WTC11 (cell line): ENCODE measurements around the gene NGB. TPM values are rescaled to one million over a fixed set of nuclear protein-coding genes. Genes with fewer than 3 reads are reported as not detected.

Experiments used
- ATAC-seq: fragments of 200-7000 bp; cut with Tn5 transposase; 2 replicates; pipeline ENCODE4 v1.10.0; 2021; ENCODE audit warnings: mild to moderate bottlenecking, moderate library complexity
- CTCF ChIA-PET: fragments of 300-600 bp; sonication (Branson Sonifier 250); formaldehyde crosslinking; loops from one replicate; lab custom pipeline; 2021; ENCODE audit warnings: antibody characterized with exemption; lab: Charles Lee
- POLR2A ChIA-PET: fragments of 350-600 bp; sonication (Branson Sonifier 250); formaldehyde crosslinking; loops from one replicate; lab custom pipeline; 2021; ENCODE audit warnings: antibody characterized with exemption; lab: Charles Lee
- DNase-seq: peaks from one replicate; pipeline ENCODE4 v3.0.0; 2021; ENCODE audit warnings: low spot score
- H3K27ac Mint-ChIP-seq: 2 replicates; pipeline ENCODE4 v1.8.0; 2021; ENCODE audit warnings: mixed read lengths
- H3K27me3 Mint-ChIP-seq: 2 replicates; pipeline ENCODE4 v1.8.0; 2021; ENCODE audit warnings: low read depth, mild to moderate bottlenecking, moderate library complexity, mixed read lengths
- H3K36me3 Mint-ChIP-seq: 2 replicates; pipeline ENCODE4 v1.8.0; 2021; ENCODE audit warnings: mixed read lengths
- H3K4me1 Mint-ChIP-seq: 2 replicates; pipeline ENCODE4 v1.8.0; 2022; ENCODE audit warnings: mixed read lengths
- H3K4me3 Mint-ChIP-seq: 2 replicates; pipeline ENCODE4 v1.8.0; 2021; ENCODE audit warnings: mild to moderate bottlenecking, moderate library complexity, mixed read lengths
- H3K9me3 Mint-ChIP-seq: 2 replicates; pipeline ENCODE4 v1.8.0; 2021; ENCODE audit warnings: mixed read lengths
- AFF4 ChIP-seq: sonication (generic); formaldehyde crosslinking; IDR thresholded peaks from 2 replicates; pipeline ENCODE4 v1.8.1; 2023; ENCODE audit warnings: mild to moderate bottlenecking, missing genetic modification reagents, borderline replicate concordance
- ATF1 ChIP-seq: sonication (generic); formaldehyde crosslinking; IDR thresholded peaks from 2 replicates; pipeline ENCODE4 v1.8.1; 2023; ENCODE audit warnings: mild to moderate bottlenecking, moderate library complexity, missing genetic modification reagents
- CBFB ChIP-seq: sonication (generic); formaldehyde crosslinking; IDR thresholded peaks from 2 replicates; pipeline ENCODE4 v1.8.1; 2022; ENCODE audit warnings: mild to moderate bottlenecking, low read depth, missing genetic modification reagents
- ELF4 ChIP-seq: sonication (generic); formaldehyde crosslinking; IDR thresholded peaks from 2 replicates; pipeline ENCODE4 v1.8.1; 2022; ENCODE audit warnings: low read depth, mild to moderate bottlenecking, moderate library complexity, missing genetic modification reagents
- ESRRA ChIP-seq: sonication (generic); formaldehyde crosslinking; IDR thresholded peaks from 2 replicates; pipeline ENCODE4 v1.8.1; 2022; ENCODE audit warnings: mild to moderate bottlenecking, missing genetic modification reagents, borderline replicate concordance
- FOXK1 ChIP-seq: sonication (generic); formaldehyde crosslinking; IDR thresholded peaks from 2 replicates; pipeline ENCODE4 v1.8.0; 2022; ENCODE audit warnings: mild to moderate bottlenecking, moderate library complexity, missing genetic modification reagents
- HMGA2 ChIP-seq: fragments of 250-450 bp; sonication (Bioruptor Pico); IDR thresholded peaks from 2 replicates; pipeline ENCODE4 v1.4.0; 2021; ENCODE audit warnings: mild to moderate bottlenecking, moderate library complexity
- MXD4 ChIP-seq: fragments of 250-450 bp; sonication (Bioruptor Pico); IDR thresholded peaks from 2 replicates; pipeline ENCODE4 v1.8.0; 2021; ENCODE audit warnings: mild to moderate bottlenecking, moderate library complexity, borderline replicate concordance
- MYBL2 ChIP-seq: sonication (generic); formaldehyde crosslinking; IDR thresholded peaks from 2 replicates; pipeline ENCODE4 v1.8.1; 2023; ENCODE audit warnings: mild to moderate bottlenecking, moderate library complexity, missing genetic modification reagents
- NFYB ChIP-seq: sonication (generic); formaldehyde crosslinking; conservative IDR thresholded peaks from 2 replicates; pipeline ENCODE4 v1.8.0; 2022; ENCODE audit warnings: low read depth, missing genetic modification reagents
- PRRX2 ChIP-seq: fragments of 250-450 bp; sonication (Bioruptor Pico); IDR thresholded peaks from 2 replicates; pipeline ENCODE4 v1.8.0; 2021; ENCODE audit warnings: mild to moderate bottlenecking
- RELA ChIP-seq: sonication (generic); formaldehyde crosslinking; IDR thresholded peaks from 2 replicates; pipeline ENCODE4 v1.8.1; 2022; ENCODE audit warnings: missing genetic modification reagents, mild to moderate bottlenecking, borderline replicate concordance
- SMAD4 ChIP-seq: sonication (generic); formaldehyde crosslinking; IDR thresholded peaks from 2 replicates; pipeline ENCODE4 v1.8.0; 2022; ENCODE audit warnings: mild to moderate bottlenecking, missing genetic modification reagents
- SOX15 ChIP-seq: fragments of 250-450 bp; sonication (Bioruptor Pico); IDR thresholded peaks from 2 replicates; pipeline ENCODE4 v1.9.0; 2021; ENCODE audit warnings: mild to moderate bottlenecking
- TCF7 ChIP-seq: sonication (generic); formaldehyde crosslinking; IDR thresholded peaks from 2 replicates; pipeline ENCODE4 v1.8.0; 2022; ENCODE audit warnings: mild to moderate bottlenecking, low read depth, missing genetic modification reagents, moderate library complexity
- TP53 ChIP-seq: sonication (generic); formaldehyde crosslinking; IDR thresholded peaks from 2 replicates; pipeline ENCODE4 v1.8.1; 2023; ENCODE audit warnings: mild to moderate bottlenecking, missing genetic modification reagents
- ZMAT4 ChIP-seq: fragments of 250-450 bp; sonication (Bioruptor Pico); IDR thresholded peaks from 2 replicates; pipeline ENCODE4 v1.9.0; 2021; ENCODE audit warnings: mild to moderate bottlenecking
- ZNF121 ChIP-seq: sonication (generic); formaldehyde crosslinking; IDR thresholded peaks from 2 replicates; pipeline ENCODE4 v1.8.0; 2023; ENCODE audit warnings: missing genetic modification reagents
- ZNF219 ChIP-seq: sonication (generic); formaldehyde crosslinking; IDR thresholded peaks from 2 replicates; pipeline ENCODE4 v1.8.0; 2023; ENCODE audit warnings: missing genetic modification reagents, mild to moderate bottlenecking, borderline replicate concordance
- ZNF416 ChIP-seq: fragments of 250-450 bp; sonication (Bioruptor Pico); IDR thresholded peaks from 2 replicates; pipeline ENCODE4 v1.9.0; 2021; ENCODE audit warnings: mild to moderate bottlenecking, inconsistent platforms
- ZNF512 ChIP-seq: sonication (generic); formaldehyde crosslinking; IDR thresholded peaks from 2 replicates; pipeline ENCODE4 v1.8.1; 2022; ENCODE audit warnings: missing genetic modification reagents, borderline replicate concordance
- ZNF532 ChIP-seq: fragments of 250-450 bp; sonication (Bioruptor Pico); IDR thresholded peaks from 2 replicates; pipeline ENCODE4 v1.9.0; 2021; ENCODE audit warnings: mild to moderate bottlenecking, borderline replicate concordance
- total RNA-seq: library from RNA; stranded (reverse); gene quantifications from 3 replicates; pipeline ENCODE4 v1.2.3, GENCODE V29; 2021

NGB gene
- total RNA-seq, 1 experiment from 2014 or later: 0.33 TPM

GRCh38 chr14:77306416-77306815, 35.4 kb upstream of the NGB start:
- POLR2A ChIA-PET: interaction anchor here (0.5 kb wide), 2 partner anchors 167 to 465 kb away, joined by 3 to 4 read pairs; no protein-coding TSS in a partner anchor
- CTCF ChIA-PET: interaction anchor here (1.0 to 2.1 kb wide), 4 partner anchors 9 to 155 kb away, joined by 3 to 29 read pairs (median 6); partner anchors contain the start of gene GSTZ1
- H3K4me1 Mint-ChIP-seq: no peaks in the 10 kb centered on the region

GRCh38 chr14:77305696-77306095, 34.7 kb upstream of the NGB start:
- Mint-ChIP-seq H3K4me1 (peaks cover 2% of the 10 kb centered on the region; the same call in 1 of the 2 replicates), H3K9me3 (no peaks in the 10 kb centered on the region), H3K27me3 (no peaks in the 10 kb centered on the region), H3K4me3 (no peak overlapping the region), H3K27ac (no peak overlapping the region), H3K36me3 (no peaks in the 10 kb centered on the region)
- DNase-seq (no peak), ATAC-seq (no peak)
- POLR2A ChIA-PET: no interaction called here
- no peak for TF ChIP-seq ZNF532
- TF ChIP-seq NFYB (CRISPR knock-in tag): no peak
- CTCF ChIA-PET: interaction anchor here (1.2 kb wide), 1 partner anchor 15 kb away, joined by 3 read pairs; no protein-coding TSS in a partner anchor

More at GRCh38 chr14:77306416-77306815, 35.4 kb upstream of the NGB start:
- Mint-ChIP-seq H3K36me3 (no peaks in the 10 kb centered on the region), H3K27me3 (no peaks in the 10 kb centered on the region), H3K9me3 (no peaks in the 10 kb centered on the region), H3K4me3 (no peak overlapping the region), H3K27ac (peak overlapping the region; percentile 13; the same call in 1 of the 2 replicates)
- DNase-seq (no peak), ATAC-seq (no peak)
- TF ChIP-seq ZNF219: no peak
- no peak for TF ChIP-seq ATF1 (CRISPR knock-in tag)
- TF ChIP-seq PRRX2 (CRISPR knock-in tag): no peak
- TF ChIP-seq TCF7 (CRISPR knock-in tag): no peak
- no peak for TF ChIP-seq AFF4
- TF ChIP-seq HMGA2 (CRISPR knock-in tag): no peak
- no peak for TF ChIP-seq SOX15
- no peak for TF ChIP-seq CBFB (CRISPR knock-in tag)
- TF ChIP-seq ZMAT4 (CRISPR knock-in tag): no peak
- TF ChIP-seq FOXK1 (CRISPR knock-in tag): no peak
- no peak for TF ChIP-seq RELA (CRISPR knock-in tag)
- no peak for TF ChIP-seq MYBL2 (CRISPR knock-in tag)
- TF ChIP-seq ZNF121 (CRISPR knock-in tag): no peak
- no peak for TF ChIP-seq ZNF512 (CRISPR knock-in tag)
- TF ChIP-seq ELF4: no peak
- no peak for TF ChIP-seq MXD4 (CRISPR knock-in tag)
- no peak for TF ChIP-seq TP53 (CRISPR knock-in tag)
- no peak for TF ChIP-seq ZNF416 (CRISPR knock-in tag)
- no peak for TF ChIP-seq ESRRA
- no peak for TF ChIP-seq SMAD4 (CRISPR knock-in tag)
